Kidney (tissue), 14 donors: ENCODE data around the gene KRT15. TPM values are rescaled to one million over a fixed set of nuclear protein-coding genes. Genes with fewer than 3 reads are reported as not detected.
A peak's percentile ranks its signal among the peaks of the same experiment; 100 is the strongest.

ENCODE experiments used
- DNase-seq, 5 donors: peaks; one replicate each; pipeline ENCODE4 v3.0.0-alpha.2; 2013 to 2020
- FAIRE-seq: peaks from 2 replicates; lab custom pipeline; 2012; peaks lifted over from hg19 to GRCh38; lab: Jason Lieb, UNC
- H3K27ac ChIP-seq, 2 donors: one replicate each; pipeline ENCODE4 v1.7.0; 2013; ENCODE audit warnings: low read depth in 2 of 2, low read length in 2 of 2, inconsistent platforms in 1 of 2
- H3K27me3 ChIP-seq: one replicate; pipeline ENCODE4 v1.7.1; 2013; ENCODE audit warnings: low read length, inconsistent platforms; ENCODE audit not compliant: control insufficient read depth, insufficient read depth
- H3K36me3 ChIP-seq, 3 donors: one replicate each; pipeline versions ENCODE4 v1.7.0 to v1.7.1; 2013; ENCODE audit warnings: low read length in 3 of 3, control low read depth in 1 of 3, inconsistent platforms in 1 of 3; ENCODE audit not compliant: insufficient read depth in 3 of 3, control insufficient read depth in 2 of 3
- H3K4me1 ChIP-seq, 3 donors: one replicate each; pipeline versions ENCODE4 v1.7.0 to v1.7.1; 2013; ENCODE audit warnings: low read length in 3 of 3, inconsistent platforms in 1 of 3, low read depth in 1 of 3; ENCODE audit not compliant: control insufficient read depth in 2 of 3, insufficient read depth in 2 of 3
- H3K4me3 ChIP-seq, 3 donors: one replicate each; pipeline versions ENCODE4 v1.7.0 to v1.8.1; 2013; ENCODE audit warnings: low read length in 3 of 3, control low read depth in 1 of 3, inconsistent platforms in 1 of 3
- H3K9ac ChIP-seq, 3 donors: one replicate each; pipeline versions ENCODE4 v1.7.0 to v1.7.1; 2013; ENCODE audit warnings: low read length in 3 of 3, control low read depth in 1 of 3, inconsistent platforms in 1 of 3
- H3K9me3 ChIP-seq, 3 donors: one replicate each; pipeline versions ENCODE4 v1.7.0 to v1.7.1; 2013; ENCODE audit warnings: low read length in 3 of 3, control low read depth in 1 of 3, inconsistent platforms in 1 of 3; ENCODE audit not compliant: control insufficient read depth in 2 of 3, insufficient read depth in 1 of 3
- intact Hi-C: fragments of 100-400 bp; cut with DNase I; formaldehyde crosslinking; loops from one replicate; pipeline ENCODE4 v1.11.1; 2022
- polyA plus RNA-seq: library from polyadenylated mRNA; stranded (reverse); fragments of 350-450 nt; fragmentation: Illumina TruSeq; extraction: RNeasy Lipid Tissue Mini Kit (QIAGEN cat#74804); gene quantifications from one replicate; pipeline ENCODE4 v1.2.3, GENCODE V29; 2014; ENCODE audit warnings: low read depth, low replicate concordance; ENCODE audit not compliant: insufficient read depth
- total RNA-seq: library from RNA; stranded (reverse); fragmentation: NEBNext Ultra II Directional; extraction: Animal tissue kit (Norgen Biotek cat#: 25700); gene quantifications from one replicate; pipeline ENCODE4 v1.2.1, GENCODE V29; 2021
- TF ChIP-seq, protein P1 (sequence below): IDR thresholded peaks from 3 replicates; pipeline ENCODE4 v1.5.1; 2012; ENCODE audit warnings: mild to moderate bottlenecking, moderate library complexity, borderline replicate concordance; ENCODE audit not compliant: insufficient read depth; ENCODE audit errors: extremely low read depth
- donor health status: control.
- donor health status: control.
- donor health status: control.
- donor health status: control.
- donor health status: control.
- donor health status: DM: yes; HTN: yes; CAD: no.
- donor health status: Normal renal cell carcinoma (clear cell type).

The KRT15 gene
- total and polyA plus RNA-seq, 2 donors from 2014 or later = 0.15 to 2.8 TPM

DNA sequence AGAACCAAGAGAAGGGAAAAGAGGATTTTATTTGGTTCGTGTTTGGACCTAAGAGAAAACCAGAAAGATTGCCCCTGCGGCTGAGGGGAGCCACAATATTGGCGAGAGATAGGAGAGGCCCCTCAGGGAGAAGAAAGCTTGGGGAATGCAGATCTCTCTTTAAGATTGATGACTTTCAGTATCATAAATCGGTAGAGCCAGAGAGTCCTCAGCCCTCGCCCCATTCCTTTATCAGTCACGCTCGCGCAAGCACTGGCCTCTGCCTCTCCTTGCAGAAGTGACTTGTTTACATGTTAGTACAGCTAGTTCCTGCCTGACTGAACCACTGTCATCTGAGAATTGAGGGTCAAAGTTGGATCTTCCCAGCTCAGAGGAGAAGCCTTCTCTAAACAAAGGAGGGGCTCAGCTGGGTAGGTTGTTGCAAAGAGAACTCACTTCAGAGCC is 30.9 kb upstream of the KRT15 start:
- Histone ChIP-seq H3K9ac (no peak overlapping the region), H3K27ac (no peak overlapping the region), H3K4me3 (no peak overlapping the region), H3K9me3 (peaks cover 0 to 5% (median 0%) of the 10 kb centered on the region in 3 donors), H3K36me3 (no peaks in the 10 kb centered on the region), H3K27me3 (no peaks in the 10 kb centered on the region), H3K4me1 (peaks cover 0 to 12% (median 7%) of the 10 kb centered on the region in 3 donors)
- DNase-seq = peak in 4 of 5 donors; percentile 71 to 85 (median 82)
- intact Hi-C loops = loop anchor here (10.0 kb wide), 1 partner anchor 115 kb away; no protein-coding TSS in a partner anchor
- no peak for FAIRE-seq
- TF ChIP-seq, protein P1, sequence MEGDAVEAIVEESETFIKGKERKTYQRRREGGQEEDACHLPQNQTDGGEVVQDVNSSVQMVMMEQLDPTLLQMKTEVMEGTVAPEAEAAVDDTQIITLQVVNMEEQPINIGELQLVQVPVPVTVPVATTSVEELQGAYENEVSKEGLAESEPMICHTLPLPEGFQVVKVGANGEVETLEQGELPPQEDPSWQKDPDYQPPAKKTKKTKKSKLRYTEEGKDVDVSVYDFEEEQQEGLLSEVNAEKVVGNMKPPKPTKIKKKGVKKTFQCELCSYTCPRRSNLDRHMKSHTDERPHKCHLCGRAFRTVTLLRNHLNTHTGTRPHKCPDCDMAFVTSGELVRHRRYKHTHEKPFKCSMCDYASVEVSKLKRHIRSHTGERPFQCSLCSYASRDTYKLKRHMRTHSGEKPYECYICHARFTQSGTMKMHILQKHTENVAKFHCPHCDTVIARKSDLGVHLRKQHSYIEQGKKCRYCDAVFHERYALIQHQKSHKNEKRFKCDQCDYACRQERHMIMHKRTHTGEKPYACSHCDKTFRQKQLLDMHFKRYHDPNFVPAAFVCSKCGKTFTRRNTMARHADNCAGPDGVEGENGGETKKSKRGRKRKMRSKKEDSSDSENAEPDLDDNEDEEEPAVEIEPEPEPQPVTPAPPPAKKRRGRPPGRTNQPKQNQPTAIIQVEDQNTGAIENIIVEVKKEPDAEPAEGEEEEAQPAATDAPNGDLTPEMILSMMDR = no peak

DNA sequence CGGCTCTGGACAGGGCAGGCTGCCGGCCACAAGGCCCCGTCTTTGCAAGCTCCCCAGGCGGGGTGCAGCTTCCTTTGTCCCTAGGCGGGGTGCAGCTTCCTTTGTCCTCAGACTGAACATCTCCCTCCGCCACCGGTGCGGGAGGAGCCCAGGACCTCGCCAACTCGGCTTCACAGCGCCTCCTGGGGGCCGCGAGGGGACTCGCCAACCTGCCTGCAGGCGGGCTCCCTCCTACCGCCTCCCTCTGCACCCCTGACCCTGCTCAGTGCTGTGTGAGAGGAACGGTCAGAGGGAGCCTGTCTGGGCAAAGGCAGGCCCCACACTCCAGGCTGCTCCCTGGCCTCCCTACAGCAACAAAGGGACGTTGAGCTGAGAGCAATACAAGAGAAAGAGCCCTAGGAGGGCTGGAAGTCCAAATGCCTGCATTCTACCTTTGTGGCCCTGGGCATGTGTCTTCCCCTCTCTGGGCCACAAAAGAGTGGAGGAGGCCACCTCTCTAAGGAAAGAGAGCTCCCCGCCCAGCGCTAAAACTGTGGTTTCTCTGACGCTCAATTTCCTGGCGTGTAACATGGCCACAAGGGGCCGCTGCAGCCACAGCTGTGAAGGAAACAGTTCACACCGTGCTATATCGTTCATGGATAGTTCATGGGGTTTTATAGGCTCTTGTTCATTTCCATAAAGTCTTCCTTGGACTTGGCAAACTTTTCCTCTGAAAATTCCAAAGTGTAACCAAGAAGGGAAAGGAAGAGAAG is 30.3 kb upstream of the KRT15 start:
- FAIRE-seq = no peak
- H3K36me3 ChIP-seq = no peaks in the 10 kb centered on the region
- TF ChIP-seq, protein P1 = peak; percentile 89
- peak overlapping the region in 1 of 3 donors; percentile 8 for H3K9ac ChIP-seq
- H3K4me1 ChIP-seq = peaks cover 0 to 12% (median 12%) of the 10 kb centered on the region in 3 donors
- intact Hi-C loops = no loop called here
- H3K27ac ChIP-seq = peak overlapping the region; percentile 39 to 62
- DNase-seq = peak; percentile 91 to 95 (median 93)
- H3K4me3 ChIP-seq = peak overlapping the region in 1 of 3 donors; percentile 19
- H3K9me3 ChIP-seq = peaks cover 0 to 5% (median 0%) of the 10 kb centered on the region in 3 donors
- no peaks in the 10 kb centered on the region for H3K27me3 ChIP-seq

- Histone ChIP-seq H3K27ac (peak overlapping the region in 1 of 2 donors; percentile 69), H3K9me3 (peaks cover 0 to 5% (median 0%) of the 10 kb centered on the region in 3 donors), H3K4me3 (peak overlapping the region in 1 of 3 donors; percentile 19), H3K4me1 (peaks cover 0 to 12% (median 12%) of the 10 kb centered on the region in 3 donors), H3K27me3 (no peaks in the 10 kb centered on the region), H3K36me3 (no peaks in the 10 kb centered on the region), H3K9ac (no peak overlapping the region)
- DNase-seq (peak in 3 of 5 donors; percentile 43 to 95 (median 72)), FAIRE-seq (no peak)
- intact Hi-C loops = no loop called here
- TF ChIP-seq, protein P1 = no peak
Observed at GRCh38 chr17:41547921-41548843, 29.5 kb upstream of the KRT15 start.
